T-helper 1 cell treated with Interleukin-12 subunit alpha and Interleukin-12 subunit beta and Interleukin-4 antibody, amounts not matched to agents 30 μg/mL and 1 μg/mL, for 36 hours (primary cell): ENCODE data around the gene MYH16.
"Not testable (repeated sequence)": the region's sequence is repeated elsewhere in the genome, so short reads cannot be mapped to it uniquely, and the experiment has no call there.

Experiments
- H3K27ac Mint-ChIP-seq: one replicate; pipeline ENCODE4 v1.8.0; 2021; ENCODE audit warnings: mild to moderate bottlenecking, mixed read lengths
- H3K27me3 Mint-ChIP-seq: one replicate; pipeline ENCODE4 v1.8.0; 2021; ENCODE audit warnings: low read depth, mixed read lengths
- H3K36me3 Mint-ChIP-seq: one replicate; pipeline ENCODE4 v1.8.0; 2021; ENCODE audit warnings: low read depth, mixed read lengths
- H3K4me1 Mint-ChIP-seq: one replicate; pipeline ENCODE4 v1.8.0; 2021; ENCODE audit warnings: low read depth, mixed read lengths
- H3K4me3 Mint-ChIP-seq: one replicate; pipeline ENCODE4 v1.8.0; 2021; ENCODE audit warnings: mild to moderate bottlenecking, moderate library complexity, mixed read lengths
- H3K9me3 Mint-ChIP-seq: one replicate; pipeline ENCODE4 v1.8.0; 2021; ENCODE audit warnings: mixed read lengths

MYH16 gene

GRCh38 chr7:99331002-99331401, 58.4 kb downstream of the MYH16 start:
- Mint-ChIP-seq H3K27ac (peak overlapping the region; percentile 69), H3K9me3 (no peaks in the 10 kb centered on the region), H3K27me3 (no peaks in the 10 kb centered on the region), H3K36me3 (peaks cover 17% of the 10 kb centered on the region), H3K4me3 (no peak overlapping the region), H3K4me1 (peaks cover 36% of the 10 kb centered on the region)

- no peaks in the 10 kb centered on the region for H3K9me3 Mint-ChIP-seq
- peaks cover 36% of the 10 kb centered on the region for H3K36me3 Mint-ChIP-seq
- H3K27ac Mint-ChIP-seq: no peak overlapping the region
- H3K4me1 Mint-ChIP-seq: peaks cover 6% of the 10 kb centered on the region
- no peak overlapping the region for H3K4me3 Mint-ChIP-seq
- no peaks in the 10 kb centered on the region for H3K27me3 Mint-ChIP-seq
Measured at GRCh38 chr7:99339595-99339994, 67.0 kb downstream of the MYH16 start.

DNA sequence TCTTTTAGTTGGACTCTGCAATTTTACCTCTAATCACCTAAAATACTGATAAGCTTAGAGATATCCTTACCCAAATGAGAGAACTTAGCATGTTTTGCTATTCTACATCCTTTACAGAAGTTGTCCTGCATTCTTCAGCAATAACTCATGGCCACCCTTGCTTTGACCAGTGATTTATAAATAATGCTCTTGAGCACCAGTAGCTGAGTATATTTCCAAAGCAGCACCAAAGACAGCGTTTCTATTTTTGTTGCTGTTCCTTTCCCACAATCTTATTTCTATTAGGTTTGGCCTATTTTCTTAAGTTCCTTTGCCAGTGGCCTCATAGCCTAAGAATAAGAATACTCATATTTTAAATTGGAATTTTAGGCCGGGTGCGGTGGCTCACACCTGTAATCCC, 68.0 kb downstream of the MYH16 start:
- peaks cover 6% of the 10 kb centered on the region for H3K4me1 Mint-ChIP-seq
- no peaks in the 10 kb centered on the region for H3K9me3 Mint-ChIP-seq
- H3K27ac Mint-ChIP-seq: no peak overlapping the region
- H3K36me3 Mint-ChIP-seq: peaks cover 36% of the 10 kb centered on the region
- no peaks in the 10 kb centered on the region for H3K27me3 Mint-ChIP-seq
- H3K4me3 Mint-ChIP-seq: no peak overlapping the region

GRCh38 chr7:99344061-99344647, 71.5 kb downstream of the MYH16 start:
- Mint-ChIP-seq H3K4me1 (peaks cover 4% of the 10 kb centered on the region), H3K27ac (no peak overlapping the region), H3K27me3 (no peaks in the 10 kb centered on the region), H3K36me3 (peaks cover 29% of the 10 kb centered on the region), H3K4me3 (no peak overlapping the region), H3K9me3 (no peaks in the 10 kb centered on the region)

DNA sequence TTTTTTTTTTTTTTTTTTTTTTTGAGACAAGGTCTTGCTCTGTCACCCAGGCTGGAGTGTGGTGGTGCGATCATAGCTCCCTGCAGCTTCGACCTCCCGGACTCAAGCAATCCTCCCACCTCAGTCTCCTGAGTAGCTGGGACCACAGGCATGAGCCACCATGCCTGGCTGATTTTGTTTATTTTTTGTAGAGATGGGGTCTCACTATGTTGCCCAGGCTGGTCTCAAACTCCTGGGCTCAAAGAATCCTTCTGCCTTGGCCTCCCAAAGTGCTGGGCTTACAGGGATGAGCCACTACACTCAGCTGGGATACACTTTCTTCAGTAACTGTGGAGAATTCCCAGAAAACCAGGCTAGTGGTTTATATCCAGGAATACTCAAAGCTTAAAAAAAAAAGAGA, 78.0 kb downstream of the MYH16 start:
- H3K9me3 Mint-ChIP-seq, H3K4me1 Mint-ChIP-seq, H3K27me3 Mint-ChIP-seq, H3K4me3 Mint-ChIP-seq, H3K27ac Mint-ChIP-seq: not testable (repeated sequence)
- peaks cover 27% of the 10 kb centered on the region for H3K36me3 Mint-ChIP-seq

GRCh38 chr7:99352247-99352646, 79.6 kb downstream of the MYH16 start:
- no peaks in the 10 kb centered on the region for H3K9me3 Mint-ChIP-seq

GRCh38 chr7:99355098-99355497, 82.5 kb downstream of the MYH16 start:
- no peaks in the 10 kb centered on the region for H3K27me3 Mint-ChIP-seq
- no peak overlapping the region for H3K27ac Mint-ChIP-seq
- H3K4me1 Mint-ChIP-seq: peaks cover 3% of the 10 kb centered on the region
- no peak overlapping the region for H3K4me3 Mint-ChIP-seq
- no peaks in the 10 kb centered on the region for H3K9me3 Mint-ChIP-seq
- H3K36me3 Mint-ChIP-seq: peaks cover 38% of the 10 kb centered on the region

More at GRCh38 chr7:99352247-99352646, 79.6 kb downstream of the MYH16 start:
- H3K36me3 Mint-ChIP-seq: peaks cover 31% of the 10 kb centered on the region
- no peak overlapping the region for H3K4me3 Mint-ChIP-seq
- H3K27me3 Mint-ChIP-seq: no peaks in the 10 kb centered on the region
- peaks cover 2% of the 10 kb centered on the region for H3K4me1 Mint-ChIP-seq
- no peak overlapping the region for H3K27ac Mint-ChIP-seq

DNA sequence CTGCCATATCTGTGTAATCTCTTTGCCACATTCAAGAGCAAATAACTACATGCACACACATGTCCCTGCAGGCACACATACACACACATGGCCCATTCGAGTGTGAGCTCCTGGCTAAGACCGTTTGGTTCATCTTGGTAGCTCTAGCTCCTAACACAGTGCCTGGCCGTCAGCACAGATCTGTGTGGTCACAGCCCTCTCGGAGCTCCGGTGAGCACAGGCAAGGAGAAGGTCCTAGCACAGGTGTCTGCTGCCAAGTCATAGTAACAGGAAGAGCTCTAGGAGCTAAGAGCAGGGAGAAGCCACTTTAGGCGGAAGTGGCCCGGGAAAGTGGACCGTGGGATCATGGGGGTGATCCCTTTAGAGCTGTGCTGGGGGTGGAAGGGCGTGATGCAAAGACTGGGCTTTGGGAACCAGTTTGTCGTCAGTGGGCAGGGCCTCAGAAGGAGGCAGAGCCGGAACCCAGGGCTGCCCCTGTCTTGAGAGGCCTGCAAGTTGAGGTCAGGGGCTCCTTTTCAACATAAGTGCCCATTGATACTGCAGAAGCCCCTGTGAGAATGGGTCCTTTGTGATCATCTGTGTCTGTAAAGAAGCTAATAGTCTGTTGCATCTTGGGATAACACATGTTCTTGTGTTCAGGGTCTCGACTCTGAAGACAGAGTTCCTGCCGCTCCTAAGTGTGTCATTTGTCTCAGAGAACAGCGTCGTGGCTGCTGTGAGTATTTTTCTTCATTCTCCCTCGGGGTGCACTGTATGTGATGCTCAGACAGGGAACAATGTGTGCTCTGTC, 85.3 kb downstream of the MYH16 start:
- Mint-ChIP-seq H3K27me3 (no peaks in the 10 kb centered on the region), H3K4me1 (peaks cover 1% of the 10 kb centered on the region), H3K27ac (no peak overlapping the region), H3K36me3 (peaks cover 30% of the 10 kb centered on the region), H3K9me3 (no peaks in the 10 kb centered on the region), H3K4me3 (no peak overlapping the region)

GRCh38 chr7:99358521-99358920, 85.9 kb downstream of the MYH16 start:
- H3K9me3 Mint-ChIP-seq, H3K27me3 Mint-ChIP-seq, H3K27ac Mint-ChIP-seq, H3K4me3 Mint-ChIP-seq, H3K4me1 Mint-ChIP-seq: not testable (repeated sequence)
- peaks cover 30% of the 10 kb centered on the region for H3K36me3 Mint-ChIP-seq

GRCh38 chr7:99359465-99360154, 87.0 kb downstream of the MYH16 start:
- H3K27me3 Mint-ChIP-seq: no peaks in the 10 kb centered on the region
- H3K36me3 Mint-ChIP-seq: peaks cover 27% of the 10 kb centered on the region

More at GRCh38 chr7:99359465-99360154, 87.0 kb downstream of the MYH16 start:
- Mint-ChIP-seq H3K27ac (no peak overlapping the region), H3K4me1 (peaks cover 1% of the 10 kb centered on the region), H3K4me3 (no peak overlapping the region), H3K9me3 (no peaks in the 10 kb centered on the region)
